PC-9 (cell line): ENCODE measurements around the gene IGF2BP1.

Source experiments
- CTCF ChIP-seq: fragments of 200-600 bp; sonication (generic); conservative IDR thresholded peaks from 2 replicates; pipeline ENCODE4 v1.6.1; 2017; ENCODE audit warnings: mixed run types, antibody characterized with exemption, mild to moderate bottlenecking, moderate library complexity
- EZH2 ChIP-seq: fragments of 200-600 bp; sonication (generic); IDR thresholded peaks from 2 replicates; pipeline ENCODE4 v1.8.0; 2017; ENCODE audit warnings: antibody characterized with exemption, low read depth

GRCh38 chr17:49051269-49051668 is 54.1 kb downstream of the IGF2BP1 start:
- TF ChIP-seq CTCF (no peak), EZH2 (no peak)
